EL (cell line): ENCODE results near the gene FER.
"Not testable (repeated sequence)": the region's sequence is repeated elsewhere in the genome, so short reads cannot be mapped to it uniquely, and the experiment has no call there.

Experiments
- DNase-seq: peaks from one replicate; pipeline ENCODE4 v3.0.0-alpha.2; 2016

FER gene

GRCh38 chr5:108747774-108748400 is at the start of gene FER:
TSS of gene FER (plus strand) at chr5:108747897. CDS start at chr5:108798183, 50,286 bp downstream.
- DNase-seq = peak; percentile 74

GRCh38 chr5:108700388-108700787 is 47.3 kb upstream of the FER start:
- not testable (repeated sequence) for DNase-seq

DNA sequence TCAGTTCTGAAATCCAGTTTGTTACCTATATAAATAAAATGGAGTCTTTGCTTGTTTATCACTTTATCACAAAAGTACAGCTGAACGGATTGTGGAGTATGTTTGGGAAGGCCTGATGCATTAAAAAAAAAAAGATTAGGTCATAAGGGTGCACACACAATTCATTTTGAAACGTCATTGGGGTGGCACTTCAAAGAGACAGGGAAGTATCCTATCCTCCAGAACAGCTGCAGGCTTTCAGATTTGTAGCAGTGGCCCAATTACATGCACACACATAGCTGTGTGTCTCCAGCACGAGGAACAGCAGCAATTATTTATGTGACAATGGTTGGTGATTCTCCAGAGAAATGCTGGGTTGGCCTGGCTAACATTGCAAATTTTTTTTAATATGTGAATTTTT is 46.8 kb upstream of the FER start:
- no peak for DNase-seq

DNA sequence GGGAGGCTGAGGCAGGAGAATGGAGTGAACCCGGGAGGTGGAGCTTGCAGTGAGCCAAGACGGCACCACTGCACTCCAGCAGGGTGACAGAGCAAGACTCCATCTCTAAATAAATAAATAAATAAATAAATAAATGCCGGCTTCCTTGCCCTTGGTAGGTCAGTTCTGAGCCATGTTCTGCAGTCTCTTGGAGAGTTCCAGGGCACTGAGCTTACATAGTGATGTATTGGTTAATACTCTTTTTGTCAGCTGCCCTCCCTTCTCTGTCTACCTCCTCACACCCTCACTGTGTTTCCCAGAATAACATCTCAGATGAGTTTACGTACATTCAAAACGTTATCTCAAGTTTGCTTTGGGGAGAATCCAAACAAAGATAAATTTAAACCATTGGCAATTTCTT is 45.2 kb upstream of the FER start:
- no peak for DNase-seq

- no peak for DNase-seq
Measured at GRCh38 chr5:108703313-108703712, 44.4 kb upstream of the FER start.

DNA sequence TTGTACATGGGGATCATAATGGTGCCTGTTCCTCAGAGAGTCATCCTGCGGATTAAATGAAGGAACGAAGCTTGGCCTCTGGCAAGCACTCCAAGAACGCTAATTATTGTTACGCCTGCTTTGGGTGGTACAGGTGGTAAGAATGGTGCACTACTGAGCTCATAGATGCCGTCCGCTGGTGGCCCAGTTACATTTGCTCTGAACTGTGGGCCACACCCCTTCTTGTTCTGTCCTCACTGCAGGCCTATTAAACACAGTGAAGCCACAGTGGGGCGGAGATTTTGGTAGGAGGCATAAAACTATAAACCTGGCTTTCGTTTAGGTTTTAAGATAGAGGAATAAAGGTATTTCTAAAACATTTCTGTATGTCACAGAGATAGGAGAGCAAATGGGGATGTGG is 40.6 kb upstream of the FER start:
- DNase-seq = no peak

DNA sequence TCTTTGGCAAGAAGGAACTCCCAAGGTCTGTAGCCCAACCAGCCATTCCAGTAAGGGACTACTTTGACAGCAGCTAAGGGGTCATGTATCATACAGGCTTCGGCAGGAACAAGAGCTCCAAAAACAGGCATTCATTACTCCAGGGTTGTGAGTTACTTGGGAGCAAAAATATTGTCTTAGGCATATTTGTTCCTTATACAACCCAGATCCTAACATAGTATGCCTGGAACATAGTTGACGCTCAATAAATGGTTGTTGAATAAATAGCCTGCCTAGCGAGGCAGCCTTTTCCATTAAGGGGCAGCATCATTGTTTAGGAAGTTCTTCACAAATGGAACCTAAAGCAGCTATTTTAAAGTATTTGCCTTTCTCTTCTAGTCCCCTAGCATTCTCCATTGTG is 35.8 kb upstream of the FER start:
- DNase-seq = no peak

DNA sequence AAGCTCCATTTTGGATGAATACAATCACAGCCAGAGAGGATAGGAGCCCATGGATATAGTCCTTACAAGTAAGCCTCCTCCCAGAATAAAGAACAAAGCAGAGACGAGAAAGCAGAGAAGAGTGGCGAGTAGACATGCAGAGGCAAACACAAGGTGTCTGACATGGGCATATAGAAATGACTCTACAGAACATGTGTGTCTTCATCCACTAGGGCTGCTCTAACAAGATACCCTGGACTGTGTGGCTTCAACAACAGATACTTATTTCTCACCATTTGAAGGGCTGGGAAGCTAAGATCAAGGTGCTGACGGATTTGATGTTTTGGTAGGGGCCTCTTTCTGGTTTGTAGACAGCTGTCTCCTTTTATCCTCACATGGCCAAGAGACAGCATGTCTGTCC is 32.3 kb upstream of the FER start:
- DNase-seq = no peak

GRCh38 chr5:108720391-108720790 is 27.3 kb upstream of the FER start:
- DNase-seq = no peak

- peak; percentile 33 for DNase-seq
Measured at GRCh38 chr5:108726446-108727235, 21.1 kb upstream of the FER start.

DNA sequence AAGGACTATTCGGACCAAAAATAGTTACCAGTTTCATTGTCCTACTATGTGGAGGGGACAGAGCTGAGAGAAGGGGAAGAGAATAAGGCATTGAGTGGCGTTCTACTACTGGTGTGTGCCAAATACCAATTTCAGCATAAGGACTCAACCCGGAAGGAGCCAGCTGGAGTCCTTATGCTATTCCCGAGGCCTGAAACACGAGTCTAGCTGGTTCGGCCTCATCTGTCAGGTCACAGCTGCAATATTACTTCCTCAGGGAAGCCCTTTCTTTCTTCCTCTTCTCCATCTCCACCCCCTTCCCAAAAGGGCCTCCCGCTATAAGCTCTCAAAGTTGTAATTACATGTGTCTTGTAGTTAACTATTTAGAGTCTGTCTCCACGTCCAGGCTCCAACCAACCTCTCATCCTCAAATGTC is 20.5 kb upstream of the FER start:
- DNase-seq = peak; percentile 41

- peak; percentile 92 for DNase-seq
Measured at GRCh38 chr5:108727651-108728565, 19.8 kb upstream of the FER start.

GRCh38 chr5:108728566-108729241 is 19.0 kb upstream of the FER start:
- DNase-seq = no peak

- peak; percentile 39 for DNase-seq
Measured at GRCh38 chr5:108729242-108729615, 18.5 kb upstream of the FER start.

GRCh38 chr5:108730617-108731340 is 16.9 kb upstream of the FER start:
- no peak for DNase-seq

DNA sequence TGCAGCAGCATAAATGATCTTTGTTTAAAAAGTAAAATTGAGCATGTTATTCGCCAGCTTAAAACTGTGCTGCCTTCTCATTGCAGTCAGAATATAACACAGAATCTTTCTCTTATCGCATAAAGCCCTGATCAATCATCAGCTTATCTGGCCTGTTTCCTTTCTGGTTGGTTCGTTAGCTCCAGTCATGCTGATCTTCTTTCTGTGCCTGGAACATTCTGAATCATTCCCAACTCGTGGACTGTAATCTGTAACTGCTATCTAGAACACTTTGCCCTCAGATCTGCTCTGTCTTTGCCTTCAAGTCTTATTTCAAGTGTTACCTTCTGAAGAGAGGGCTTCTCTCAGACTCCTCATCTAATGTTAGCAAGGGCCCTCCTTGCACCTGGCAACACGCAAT is 11.9 kb upstream of the FER start:
- DNase-seq = no peak

GRCh38 chr5:108736855-108737254 is 10.8 kb upstream of the FER start:
- DNase-seq = no peak

- DNase-seq = no peak
Measured at GRCh38 chr5:108739376-108739775, 8.3 kb upstream of the FER start.

DNA sequence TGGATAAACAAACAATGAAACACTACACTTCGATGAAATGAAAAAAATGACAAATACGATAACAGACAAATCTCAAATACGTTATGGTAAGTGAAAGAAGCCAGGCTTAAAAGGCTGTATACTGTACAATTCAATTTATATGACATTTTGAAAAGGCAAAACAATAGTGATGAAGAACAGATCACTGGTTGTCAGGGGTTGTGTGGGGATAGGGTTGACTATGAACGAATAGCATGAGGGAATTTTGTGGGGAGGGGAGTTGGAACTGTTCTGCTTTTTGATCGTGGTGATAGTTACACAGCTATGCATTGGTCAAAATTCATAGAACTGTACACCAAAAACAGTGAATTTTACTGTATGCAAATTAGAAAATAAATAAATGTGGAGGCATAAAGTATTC is 7.8 kb upstream of the FER start:
- no peak for DNase-seq

GRCh38 chr5:108743319-108743718 is 4.4 kb upstream of the FER start:
- DNase-seq = no peak

DNA sequence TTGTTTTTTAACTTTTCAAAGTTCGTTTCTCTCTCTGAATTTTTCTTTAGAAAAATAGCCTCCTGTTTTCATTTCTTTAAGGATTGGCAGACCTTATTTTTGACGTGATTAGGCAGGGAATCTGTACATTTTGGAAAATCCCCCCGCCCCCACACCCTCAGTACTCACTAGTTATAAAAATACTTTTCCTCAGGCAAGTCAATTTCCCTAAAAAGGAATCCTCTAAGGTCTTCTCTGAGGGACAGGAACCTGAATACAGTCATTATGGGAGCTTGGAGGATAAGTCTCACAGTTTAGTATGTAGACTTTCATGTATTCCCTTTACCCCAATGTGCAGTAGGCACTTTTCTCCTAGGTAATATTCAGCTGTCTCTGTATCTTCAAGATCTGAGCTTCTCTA is 3.9 kb upstream of the FER start:
- no peak for DNase-seq

GRCh38 chr5:108747111-108747773 is 455 bp upstream of the FER start:
- DNase-seq = no peak
